Activated B cell treated with CpG ODN at 0.5 μM for 24 hours (primary cell): ENCODE results near the gene PANK2. TPM values are rescaled to one million over a fixed set of nuclear protein-coding genes. Genes with fewer than 3 reads are reported as not detected.
"Not testable (repeated sequence)": the region's sequence is repeated elsewhere in the genome, so short reads cannot be mapped to it uniquely, and the experiment has no call there.

Experiments used
- ATAC-seq: fragments of 200-7000 bp; cut with Tn5 transposase; one replicate; pipeline ENCODE4 v1.10.0; 2021; ENCODE audit warnings: low read depth, mild to moderate bottlenecking, moderate library complexity
- CTCF ChIA-PET: fragments of 350-600 bp; sonication (Branson Sonifier 250); formaldehyde crosslinking; loops from one replicate; lab custom pipeline; 2021; ENCODE audit warnings: antibody characterized with exemption; lab: Charles Lee
- POLR2A ChIA-PET: fragments of 350-600 bp; sonication (Branson Sonifier 250); formaldehyde crosslinking; loops from one replicate; lab custom pipeline; 2021; ENCODE audit warnings: antibody characterized with exemption; lab: Charles Lee
- DNase-seq: peaks from one replicate; pipeline ENCODE4 v3.0.0; 2022
- H3K27ac Mint-ChIP-seq: one replicate; pipeline ENCODE4 v1.8.0; 2020; ENCODE audit warnings: mixed read lengths
- H3K27me3 Mint-ChIP-seq: one replicate; pipeline ENCODE4 v1.8.0; 2021; ENCODE audit warnings: mixed read lengths
- H3K36me3 Mint-ChIP-seq: one replicate; pipeline ENCODE4 v1.8.0; 2021; ENCODE audit warnings: low read depth, mixed read lengths
- H3K4me1 Mint-ChIP-seq: one replicate; pipeline ENCODE4 v1.8.0; 2021; ENCODE audit warnings: mixed read lengths
- H3K4me3 Mint-ChIP-seq: one replicate; pipeline ENCODE4 v1.8.0; 2020; ENCODE audit warnings: mild to moderate bottlenecking, mixed read lengths
- H3K9me3 Mint-ChIP-seq: one replicate; pipeline ENCODE4 v1.8.0; 2020; ENCODE audit warnings: mixed read lengths
- intact Hi-C: fragments of 100-400 bp; cut with micrococcal nuclease; formaldehyde crosslinking; loops from one replicate; pipeline ENCODE4 v1.15.1; 2024
- total RNA-seq: library from RNA; stranded (reverse); gene quantifications from 2 replicates; pipeline ENCODE4 v1.2.3, GENCODE V29; 2022
- TF ChIP-seq, protein P1 (sequence below): fragments of 200-600 bp; IDR thresholded peaks from one replicate; pipeline ENCODE4 v1.8.0; 2022; ENCODE audit warnings: antibody characterized with exemption, mild to moderate bottlenecking

The PANK2 gene
- total RNA-seq, 1 donor from 2014 or later, result 55.0 TPM

DNA sequence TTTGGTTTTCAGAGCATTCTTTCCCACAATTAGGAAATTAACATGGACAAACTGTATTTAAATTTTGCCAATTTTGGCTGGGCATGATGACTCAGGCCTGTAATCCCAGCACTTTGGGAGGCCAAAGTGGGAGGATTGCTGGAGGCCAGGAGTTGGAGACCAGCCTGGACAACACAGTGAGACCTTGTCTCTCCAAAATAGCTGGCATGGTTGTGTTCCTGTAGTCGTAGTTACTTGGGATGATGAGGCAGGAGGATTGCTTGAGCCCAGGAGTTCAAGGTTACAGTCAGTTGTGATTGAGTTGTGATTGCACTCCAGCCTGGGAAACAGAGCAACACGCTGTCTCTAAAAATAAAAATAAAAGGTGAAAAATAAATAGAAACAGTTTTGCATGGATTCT lies 15.0 kb downstream of the PANK2 start:
- ATAC-seq, result no peak
- Mint-ChIP-seq H3K27ac (peak overlapping the region; percentile 18), H3K36me3 (peaks cover 21% of the 10 kb centered on the region), H3K4me1 (peaks cover 68% of the 10 kb centered on the region), H3K9me3 (no peaks in the 10 kb centered on the region), H3K4me3 (no peak overlapping the region), H3K27me3 (no peaks in the 10 kb centered on the region)
- CTCF ChIA-PET, result no interaction called here
- intact Hi-C loops, result no loop called here
- no peak for DNase-seq
- POLR2A ChIA-PET, result no interaction called here
- TF ChIP-seq, protein P1, sequence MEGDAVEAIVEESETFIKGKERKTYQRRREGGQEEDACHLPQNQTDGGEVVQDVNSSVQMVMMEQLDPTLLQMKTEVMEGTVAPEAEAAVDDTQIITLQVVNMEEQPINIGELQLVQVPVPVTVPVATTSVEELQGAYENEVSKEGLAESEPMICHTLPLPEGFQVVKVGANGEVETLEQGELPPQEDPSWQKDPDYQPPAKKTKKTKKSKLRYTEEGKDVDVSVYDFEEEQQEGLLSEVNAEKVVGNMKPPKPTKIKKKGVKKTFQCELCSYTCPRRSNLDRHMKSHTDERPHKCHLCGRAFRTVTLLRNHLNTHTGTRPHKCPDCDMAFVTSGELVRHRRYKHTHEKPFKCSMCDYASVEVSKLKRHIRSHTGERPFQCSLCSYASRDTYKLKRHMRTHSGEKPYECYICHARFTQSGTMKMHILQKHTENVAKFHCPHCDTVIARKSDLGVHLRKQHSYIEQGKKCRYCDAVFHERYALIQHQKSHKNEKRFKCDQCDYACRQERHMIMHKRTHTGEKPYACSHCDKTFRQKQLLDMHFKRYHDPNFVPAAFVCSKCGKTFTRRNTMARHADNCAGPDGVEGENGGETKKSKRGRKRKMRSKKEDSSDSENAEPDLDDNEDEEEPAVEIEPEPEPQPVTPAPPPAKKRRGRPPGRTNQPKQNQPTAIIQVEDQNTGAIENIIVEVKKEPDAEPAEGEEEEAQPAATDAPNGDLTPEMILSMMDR, result no peak

DNA sequence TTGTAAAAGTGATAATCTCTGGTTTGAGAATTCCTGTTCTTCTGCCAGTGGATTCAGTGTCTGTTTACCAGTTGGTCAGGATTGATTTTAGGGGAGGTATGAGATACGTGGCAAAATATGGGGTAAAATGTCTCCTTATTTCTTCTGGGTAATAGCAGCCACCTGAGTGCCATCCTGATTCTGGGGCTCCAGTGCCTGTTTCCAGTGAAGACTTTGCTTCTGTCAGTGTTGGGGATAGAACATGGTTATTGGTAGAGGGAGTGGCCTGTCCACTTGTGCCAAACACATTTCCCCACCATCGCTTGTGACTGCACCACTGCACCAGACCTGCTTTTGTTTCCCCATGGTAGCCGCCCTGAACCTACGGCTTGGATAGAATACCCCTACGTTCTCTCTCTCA lies 15.7 kb downstream of the PANK2 start:
- DNase-seq, result no peak
- Mint-ChIP-seq H3K36me3 (peaks cover 23% of the 10 kb centered on the region), H3K4me1 (peaks cover 62% of the 10 kb centered on the region), H3K4me3 (no peak overlapping the region), H3K9me3 (no peaks in the 10 kb centered on the region), H3K27ac (no peak overlapping the region), H3K27me3 (no peaks in the 10 kb centered on the region)
- ChIA-PET CTCF (no interaction called here), POLR2A (no interaction called here)
- ATAC-seq, result no peak
- intact Hi-C loops, result no loop called here
- TF ChIP-seq, protein P1, result no peak

DNA sequence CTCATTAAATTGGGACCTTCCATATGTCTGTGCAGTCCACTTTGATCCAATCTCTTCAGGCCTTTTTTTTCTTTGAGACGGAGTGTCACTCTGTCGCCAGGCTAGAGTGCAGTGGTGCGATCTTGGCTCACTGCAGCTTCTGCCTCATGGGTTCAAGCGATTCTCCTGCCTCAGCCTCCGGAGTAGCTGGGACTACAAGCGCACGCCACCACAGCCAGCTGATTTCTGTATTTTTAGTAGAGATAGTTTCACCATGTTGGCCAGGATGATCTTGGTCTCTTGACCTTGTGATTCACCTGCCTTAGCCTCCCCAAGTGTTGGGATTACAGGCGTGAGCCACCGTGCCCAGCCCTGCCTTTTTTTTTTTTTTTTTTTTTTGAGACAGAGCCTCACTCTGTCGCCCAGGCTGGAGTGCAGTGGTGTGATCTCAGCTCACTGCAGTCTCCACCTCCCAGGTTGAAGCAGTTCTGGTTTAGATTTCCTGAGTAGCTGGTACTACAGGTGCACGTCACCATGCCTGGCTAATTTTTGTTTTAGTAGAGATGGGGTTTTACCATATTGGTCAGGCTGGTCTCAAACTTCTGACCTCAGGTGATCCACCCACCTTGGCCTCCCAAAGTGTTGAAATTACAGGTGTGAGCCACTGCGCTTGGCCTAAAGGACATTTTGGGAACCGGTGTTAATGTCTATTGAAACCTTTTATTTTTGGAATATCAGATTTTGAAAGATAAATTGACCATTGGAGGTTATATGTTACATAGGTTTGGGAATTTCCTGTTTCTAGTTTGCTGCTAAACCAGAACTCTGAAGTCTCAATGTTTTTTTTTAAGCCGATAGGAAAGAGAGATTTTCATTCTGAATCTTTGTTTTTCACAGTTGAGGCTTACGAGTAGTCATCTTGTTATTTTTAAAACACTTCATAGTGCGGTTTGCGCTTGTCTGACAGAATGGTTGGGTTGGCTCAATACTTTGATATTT lies 17.8 kb downstream of the PANK2 start:
- CTCF ChIA-PET, H3K9me3 Mint-ChIP-seq, DNase-seq, H3K27me3 Mint-ChIP-seq: not testable (repeated sequence)
- H3K4me3 Mint-ChIP-seq, result peak overlapping the region; percentile 59
- H3K27ac Mint-ChIP-seq, result peak overlapping the region; percentile 84
- H3K4me1 Mint-ChIP-seq, result peaks cover 41% of the 10 kb centered on the region
- intact Hi-C loops, result loop anchor here (2.0 kb wide), 1 partner anchor 16 kb away; no protein-coding TSS in a partner anchor
- POLR2A ChIA-PET, result interaction anchor here (0.6 to 1.9 kb wide), 7 partner anchors 12 to 439 kb away, joined by 3 to 13 read pairs (median 8); no protein-coding TSS in a partner anchor
- peak; percentile 88 for ATAC-seq
- H3K36me3 Mint-ChIP-seq, result peaks cover 40% of the 10 kb centered on the region

DNA sequence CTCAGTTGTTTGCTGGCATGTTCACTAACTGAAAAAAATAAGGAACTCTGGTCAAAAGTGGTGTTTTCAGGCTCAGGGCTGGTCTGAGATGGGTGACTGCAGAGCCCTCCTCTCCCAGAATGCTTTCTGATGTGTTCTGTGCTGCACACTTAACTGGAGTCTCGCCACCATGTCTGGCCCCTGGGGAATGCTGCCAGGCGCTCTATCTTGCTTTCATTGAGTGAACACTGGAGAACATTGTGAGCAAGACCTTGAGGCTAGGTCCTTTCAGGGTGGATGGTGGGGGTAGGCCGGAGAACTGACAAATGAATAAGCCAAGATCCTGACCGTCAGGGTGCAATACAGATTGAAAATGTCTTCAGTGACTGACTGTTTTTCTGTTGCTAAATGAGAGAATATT lies 19.5 kb downstream of the PANK2 start:
- intact Hi-C loops, result no loop called here

DNA sequence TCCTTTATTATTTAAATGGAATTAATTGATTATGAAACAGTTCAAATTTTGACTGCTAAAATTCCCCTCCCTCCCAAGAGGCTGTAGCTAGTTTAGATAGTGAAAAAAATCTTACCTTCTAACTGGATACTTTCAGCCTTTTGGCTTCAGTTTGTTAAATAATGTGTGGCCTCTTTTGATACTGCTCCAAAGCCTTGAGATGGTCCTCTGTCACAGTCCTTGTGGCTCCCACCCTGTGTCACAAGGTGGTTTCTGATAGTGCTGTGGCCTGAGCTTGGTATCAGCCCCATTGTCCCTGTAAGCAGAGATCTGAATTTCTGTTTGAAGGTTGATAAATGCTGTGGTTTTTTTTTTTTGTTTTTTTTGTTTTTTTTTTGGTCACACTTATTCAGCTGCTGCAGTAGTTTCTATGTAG lies 20.8 kb downstream of the PANK2 start:
- TF ChIP-seq, protein P1, result no peak
- H3K36me3 Mint-ChIP-seq, result peaks cover 65% of the 10 kb centered on the region
- no peak overlapping the region for H3K4me3 Mint-ChIP-seq
- intact Hi-C loops, result no loop called here
- peaks cover 33% of the 10 kb centered on the region for H3K4me1 Mint-ChIP-seq
- H3K27ac Mint-ChIP-seq, result no peak overlapping the region
- CTCF ChIA-PET, result no interaction called here
- H3K27me3 Mint-ChIP-seq, result no peaks in the 10 kb centered on the region
- ATAC-seq (no peak), DNase-seq (no peak)
- POLR2A ChIA-PET, result interaction anchor here (1.3 kb wide), 1 partner anchor 15 kb away, joined by 3 read pairs; no protein-coding TSS in a partner anchor
- no peaks in the 10 kb centered on the region for H3K9me3 Mint-ChIP-seq

More for the DNA sequence above, 19.5 kb downstream of the PANK2 start:
- Mint-ChIP-seq H3K27me3 (no peaks in the 10 kb centered on the region), H3K4me3 (no peak overlapping the region), H3K27ac (peak overlapping the region; percentile 8), H3K4me1 (peaks cover 35% of the 10 kb centered on the region), H3K9me3 (no peaks in the 10 kb centered on the region), H3K36me3 (peaks cover 53% of the 10 kb centered on the region)
- DNase-seq (no peak), ATAC-seq (no peak)
- CTCF ChIA-PET, result no interaction called here
- POLR2A ChIA-PET, result interaction anchor here (0.6 kb wide), 1 partner anchor 49 kb away, joined by 4 read pairs; no protein-coding TSS in a partner anchor
- TF ChIP-seq, protein P1, result no peak
